GM12864 (cell line): ENCODE results near the gene DPP8.
"Not testable (repeated sequence)": the region's sequence is repeated elsewhere in the genome, so short reads cannot be mapped to it uniquely, and the experiment has no call there.

Experiments used
- DNase-seq: peaks from one replicate; pipeline ENCODE4 v3.0.0-alpha.2; 2011; ENCODE audit warnings: low read depth
- H3K4me3 ChIP-seq: 2 replicates; pipeline ENCODE4 v1.5.1; 2011; ENCODE audit warnings: mild to moderate bottlenecking, low read depth, low read length, control low read depth
- CTCF ChIP-seq: IDR thresholded peaks from 2 replicates; pipeline ENCODE4 v1.5.1; 2011; ENCODE audit warnings: low read depth, mild to moderate bottlenecking, moderate library complexity, low read length, control low read depth, inconsistent platforms; ENCODE audit errors: missing control alignments

The DPP8 gene

GRCh38 chr15:65553691-65554090, 36.2 kb upstream of the DPP8 start:
- DNase-seq, result no peak
- no peak for TF ChIP-seq CTCF
- H3K4me3 ChIP-seq, result no peak overlapping the region

GRCh38 chr15:65552851-65553250, 35.4 kb upstream of the DPP8 start:
- not testable (repeated sequence) for DNase-seq

GRCh38 chr15:65551183-65551582, 33.7 kb upstream of the DPP8 start:
- no peak overlapping the region for H3K4me3 ChIP-seq
- TF ChIP-seq CTCF, result no peak
- no peak for DNase-seq

More at GRCh38 chr15:65552851-65553250, 35.4 kb upstream of the DPP8 start:
- H3K4me3 ChIP-seq, result not testable (repeated sequence)

GRCh38 chr15:65550681-65551098, 33.2 kb upstream of the DPP8 start:
- no peak for DNase-seq
- H3K4me3 ChIP-seq, result no peak overlapping the region
- no peak for TF ChIP-seq CTCF

- DNase-seq, H3K4me3 ChIP-seq: not testable (repeated sequence)
Measured at GRCh38 chr15:65549288-65549687, 31.8 kb upstream of the DPP8 start.

GRCh38 chr15:65547841-65548240, 30.4 kb upstream of the DPP8 start:
- TF ChIP-seq CTCF, result no peak
- DNase-seq, result no peak
- no peak overlapping the region for H3K4me3 ChIP-seq

- H3K4me3 ChIP-seq, result no peak overlapping the region
- DNase-seq, result no peak
- TF ChIP-seq CTCF, result no peak
Measured at GRCh38 chr15:65541231-65541820, 23.8 kb upstream of the DPP8 start.

- no peak overlapping the region for H3K4me3 ChIP-seq
- DNase-seq, result no peak
- TF ChIP-seq CTCF, result no peak
Measured at GRCh38 chr15:65540314-65540713, 22.8 kb upstream of the DPP8 start.
